ENCODE results near the gene MSI2. TPM values are rescaled to one million over a fixed set of nuclear protein-coding genes. Genes with fewer than 3 reads are reported as not detected.
A peak's percentile ranks its signal among the peaks of the same experiment; 100 is the strongest.

MSI2 gene
- total RNA-seq, 1 donor from 2014 or later: 16.8 TPM

DNA sequence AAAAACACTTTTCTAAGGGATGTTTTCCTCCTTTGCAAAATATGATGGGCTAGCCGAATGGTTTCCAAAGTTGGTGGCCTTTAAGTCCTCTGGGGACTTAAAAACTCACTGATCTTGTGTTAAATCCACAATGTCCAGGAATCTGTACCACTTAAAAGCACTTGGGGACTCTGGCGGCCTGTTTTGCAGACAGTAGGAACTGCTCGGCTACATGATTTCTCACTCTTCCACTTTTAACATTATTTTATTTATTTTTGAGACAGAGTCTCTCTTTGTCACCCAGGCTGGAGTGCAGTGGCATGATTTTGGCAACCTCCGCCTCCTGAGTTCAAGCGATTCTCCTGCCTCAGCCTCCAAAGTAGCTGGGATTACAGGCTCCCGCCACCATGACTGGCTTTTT is 9.1 kb upstream of the MSI2 start:
- DNase-seq: no peak

DNA sequence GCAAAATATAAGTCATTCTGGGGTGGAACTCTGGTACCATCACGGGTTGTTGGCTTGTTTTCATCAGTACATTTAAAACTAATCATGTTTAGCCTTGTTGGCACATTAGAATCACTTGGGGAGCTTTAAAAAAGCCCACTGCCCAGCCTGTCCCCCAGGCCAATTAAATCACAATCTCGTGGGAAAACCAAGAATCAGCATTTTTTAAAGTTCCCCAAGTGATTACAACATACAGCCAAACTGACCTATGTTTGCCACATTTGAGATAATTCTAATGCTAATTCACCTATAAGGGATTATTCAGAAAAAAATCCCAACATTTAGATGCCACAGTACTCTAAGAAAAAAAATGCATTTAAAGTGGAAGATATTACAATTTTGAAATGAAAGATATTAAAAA is 8.4 kb upstream of the MSI2 start:
- DNase-seq: no peak

DNA sequence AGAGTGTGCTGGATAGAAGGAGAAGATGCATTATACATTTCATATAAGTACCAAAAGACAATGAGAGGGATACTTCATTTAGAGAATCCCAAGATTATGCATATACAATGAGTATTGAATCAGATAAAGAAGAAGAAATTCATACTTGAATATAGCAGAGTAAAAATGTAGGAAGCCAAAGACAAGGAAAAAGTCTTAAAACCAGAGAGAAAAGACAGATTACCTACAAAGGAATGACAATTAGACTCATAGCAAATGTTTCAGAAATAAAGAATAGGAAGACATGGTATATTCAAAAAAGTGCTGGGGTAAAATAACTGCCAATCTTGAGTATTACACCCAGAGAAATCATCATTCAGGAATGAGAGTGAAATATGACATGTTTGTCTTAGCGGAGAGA is 6.8 kb upstream of the MSI2 start:
- DNase-seq: no peak

- no peak for DNase-seq
Observed at GRCh38 chr17:57251211-57251787, 5.0 kb upstream of the MSI2 start.

GRCh38 chr17:57253362-57254065 is 2.8 kb upstream of the MSI2 start:
- no peak for DNase-seq

DNA sequence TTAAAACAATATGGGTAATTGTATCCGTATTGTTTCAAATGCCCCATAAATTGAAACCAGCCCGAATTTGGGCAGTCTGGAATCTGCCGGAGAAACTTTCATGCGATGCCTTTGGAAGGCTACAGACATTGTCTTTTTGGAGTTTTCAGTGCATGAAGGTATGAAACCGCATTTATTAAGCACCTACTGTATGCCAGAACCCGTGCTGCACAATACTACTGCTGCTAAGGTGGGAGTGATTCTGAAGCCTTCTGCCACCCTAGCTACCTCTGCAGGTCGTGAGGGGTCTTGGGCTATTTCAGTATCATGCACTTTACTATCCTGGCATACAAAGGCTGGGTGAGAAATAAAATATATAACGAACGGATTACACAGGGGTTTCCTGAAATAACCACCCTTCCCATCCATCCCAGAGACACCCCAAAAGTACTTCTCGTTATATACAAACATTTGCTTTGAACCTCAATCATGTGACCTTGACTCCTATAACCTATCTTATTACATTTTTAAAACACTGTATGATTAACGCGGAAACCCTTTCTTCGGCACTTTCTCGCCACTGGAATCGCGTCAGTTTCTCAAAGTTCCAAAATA is 1.0 kb upstream of the MSI2 start:
- no peak for DNase-seq

GRCh38 chr17:57256708-57257112 is 387 bp downstream of the MSI2 start:
- DNase-seq: peak; percentile 36

- peak; percentile 12 for DNase-seq
Observed at GRCh38 chr17:57257195-57257894, 1.0 kb downstream of the MSI2 start.

DNA sequence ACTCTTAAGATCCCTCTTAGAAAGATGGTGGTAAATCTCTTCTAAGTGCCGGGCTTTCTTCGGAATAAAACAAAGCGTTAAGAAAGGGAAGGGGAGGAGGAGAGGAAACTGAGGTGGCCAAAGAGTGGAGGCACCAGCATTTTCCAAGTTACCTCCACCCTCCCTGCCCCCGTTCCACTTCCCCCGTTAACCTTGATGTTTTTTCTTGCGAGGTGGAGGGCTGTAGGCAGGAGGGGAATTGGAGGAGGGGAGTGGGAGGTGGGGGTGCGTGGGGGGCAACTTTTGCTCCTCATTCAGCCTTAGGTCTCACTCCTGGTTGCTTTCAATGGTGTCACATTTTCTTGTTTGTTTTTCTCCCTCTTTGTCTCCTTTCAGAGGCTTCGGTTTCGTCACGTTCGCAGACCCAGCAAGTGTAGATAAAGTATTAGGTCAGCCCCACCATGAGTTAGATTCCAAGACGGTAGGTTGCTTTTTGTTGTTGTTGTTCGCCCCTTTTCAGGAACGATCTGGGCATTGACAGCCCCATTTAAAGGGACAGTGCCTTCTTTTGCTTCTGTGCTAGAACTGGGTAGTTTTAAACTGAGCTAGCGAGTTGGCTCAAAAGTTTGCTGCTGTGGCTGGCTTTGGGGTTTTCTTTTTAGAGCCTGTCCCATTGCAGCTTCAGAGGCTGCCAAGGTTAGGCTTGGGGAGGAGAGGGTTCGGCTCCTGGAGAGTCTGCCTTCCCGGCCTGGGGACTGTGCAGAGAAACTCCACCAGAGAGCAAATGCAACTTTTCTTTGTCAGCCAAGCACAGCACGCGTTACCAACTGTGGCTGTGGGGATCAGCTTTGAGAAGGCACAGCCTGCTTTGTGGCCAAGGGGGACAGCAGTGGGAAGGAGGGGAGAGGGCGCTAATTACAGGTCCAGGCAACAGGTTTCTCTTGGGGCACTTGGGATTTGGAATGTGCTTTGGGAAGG is 1.9 kb downstream of the MSI2 start:
- DNase-seq: peak; percentile 33

- no peak for DNase-seq
Observed at GRCh38 chr17:57259306-57259705, 3.0 kb downstream of the MSI2 start.

- no peak for DNase-seq
Observed at GRCh38 chr17:57259817-57260216, 3.5 kb downstream of the MSI2 start.

DNA sequence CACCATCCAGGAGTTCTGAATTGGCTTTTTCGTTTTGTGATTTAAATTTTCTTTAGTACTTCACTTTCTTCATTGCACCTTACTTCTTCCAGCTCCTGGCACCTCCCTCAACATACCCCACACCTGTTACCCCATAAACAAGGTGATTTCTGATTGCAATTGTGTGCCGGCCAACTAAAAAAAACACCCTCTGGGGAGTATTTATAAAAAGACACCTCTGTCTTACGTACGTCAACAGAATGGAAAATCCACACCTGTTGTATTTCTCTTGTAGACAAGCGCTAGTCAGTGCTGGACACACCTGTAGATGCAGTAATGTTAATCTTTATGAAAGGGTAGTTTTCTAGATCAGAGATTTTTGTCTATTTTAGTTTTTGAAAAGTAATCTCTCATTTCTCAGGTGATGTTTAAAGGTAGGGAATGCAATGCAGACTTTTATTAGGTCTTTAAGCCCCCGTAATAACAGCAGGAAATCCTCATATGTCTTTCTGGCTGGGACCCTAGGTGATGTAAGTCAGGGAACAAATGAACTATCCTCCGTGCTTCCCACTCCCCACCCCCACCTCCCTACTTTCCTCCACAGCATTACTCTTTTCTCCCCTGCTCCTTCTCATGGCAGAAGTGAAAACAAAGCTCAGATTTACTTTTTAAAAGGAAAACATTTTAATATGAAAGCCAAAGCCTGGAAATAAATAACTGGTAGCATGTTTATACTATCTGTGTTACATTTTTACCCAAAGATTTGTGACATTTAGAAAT is 4.2 kb downstream of the MSI2 start:
- DNase-seq: no peak

- DNase-seq: no peak
Observed at GRCh38 chr17:57261084-57261461, 4.8 kb downstream of the MSI2 start.

DNA sequence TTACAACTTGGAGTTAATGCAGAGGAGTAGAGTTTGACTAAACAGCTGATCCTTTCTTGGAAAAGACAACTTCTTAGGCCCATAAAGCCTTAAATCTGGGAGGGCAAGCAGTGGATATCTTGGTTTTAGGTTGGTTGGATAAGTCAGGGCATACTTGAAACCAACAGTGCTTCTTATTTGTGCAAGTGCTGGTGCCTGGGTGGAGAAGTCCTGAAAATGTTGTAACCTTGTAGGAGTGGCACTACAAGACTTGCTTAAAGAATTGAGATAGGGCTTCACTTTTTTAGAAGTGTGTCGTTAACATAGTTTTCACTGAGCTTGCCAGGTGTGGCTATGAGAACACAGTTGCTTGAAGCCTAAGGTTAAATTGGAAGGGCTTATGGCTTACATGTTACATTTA is 6.2 kb downstream of the MSI2 start:
- DNase-seq: no peak

- DNase-seq: no peak
Observed at GRCh38 chr17:57264250-57264649, 7.9 kb downstream of the MSI2 start.

DNA sequence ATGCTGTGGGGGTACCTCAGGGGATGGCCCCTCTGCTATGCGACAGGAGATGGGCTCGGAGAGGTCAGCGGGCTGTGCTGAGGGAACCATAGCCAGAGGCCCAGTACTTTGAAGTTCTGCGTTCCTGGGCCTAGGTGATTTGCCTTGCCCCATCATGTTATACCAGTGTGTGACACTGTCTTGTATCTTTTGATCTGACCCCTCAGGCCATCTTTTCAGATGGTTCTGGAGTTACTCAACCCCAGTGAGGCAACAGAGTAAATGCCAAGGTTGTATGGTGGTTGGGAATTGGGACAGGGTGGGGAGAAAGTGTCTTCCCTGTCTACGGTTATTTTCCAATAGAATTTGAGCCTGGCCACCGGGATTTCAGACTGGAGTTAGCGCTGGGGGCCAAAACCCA is 8.5 kb downstream of the MSI2 start:
- DNase-seq: no peak

DNA sequence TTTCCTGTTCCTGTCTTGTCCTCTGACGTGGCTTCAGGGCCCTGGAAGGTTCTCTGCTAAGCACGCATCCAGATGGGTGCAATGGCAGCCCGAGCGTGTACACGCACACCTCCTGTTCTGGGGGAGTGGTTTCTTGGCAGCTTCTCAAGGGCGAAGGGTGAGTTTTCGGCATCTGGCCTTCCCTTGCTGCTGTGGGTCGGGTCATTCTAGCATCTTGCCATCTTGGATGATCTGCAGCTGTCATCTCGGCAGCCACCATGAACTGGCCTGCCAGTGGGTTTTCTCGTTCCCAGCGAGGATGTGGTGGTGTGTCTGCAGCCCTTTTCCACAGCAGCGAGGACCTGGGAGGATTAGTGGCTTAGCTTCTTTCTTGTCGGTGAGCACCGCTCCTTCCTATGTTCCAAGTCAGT is 10.6 kb downstream of the MSI2 start:
- no peak for DNase-seq

GRCh38 chr17:57268181-57268580 is 11.9 kb downstream of the MSI2 start:
- DNase-seq: no peak

- DNase-seq: no peak
Observed at GRCh38 chr17:57269052-57269451, 12.7 kb downstream of the MSI2 start.

- DNase-seq: no peak
Observed at GRCh38 chr17:57269598-57270255, 13.4 kb downstream of the MSI2 start.

DNA sequence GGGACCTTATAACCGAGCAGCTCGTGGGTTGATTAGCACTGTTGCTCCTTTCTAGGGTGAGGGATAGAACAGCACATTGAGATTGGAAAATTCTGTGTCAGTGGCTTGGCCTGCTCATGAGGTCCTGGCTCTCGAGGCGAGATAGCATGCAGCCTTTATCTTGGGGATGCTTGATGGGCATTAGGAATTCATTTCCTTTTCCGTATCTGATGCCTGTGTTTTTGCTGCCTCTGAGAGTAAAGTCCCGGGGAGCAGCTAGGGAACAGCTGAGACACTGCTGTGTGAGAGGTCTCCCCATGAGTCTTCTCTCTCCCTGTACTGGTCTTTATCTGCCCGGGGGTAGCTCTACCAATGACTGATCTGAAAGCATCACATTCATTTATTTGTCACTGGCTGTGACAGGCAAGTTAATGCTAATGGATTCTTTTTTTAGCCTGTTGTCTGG is 14.5 kb downstream of the MSI2 start:
- DNase-seq: no peak

All from dermis blood vessel endothelial cell (primary cell).